Neutrophil (primary cell): ENCODE results near the gene LIG1.
A peak's percentile ranks its signal among the peaks of the same experiment; 100 is the strongest.

ENCODE experiments used
- H3K27ac ChIP-seq: fragments of 200-600 bp; sonication (generic); 2 replicates; pipeline ENCODE4 v1.5.1; 2016; ENCODE audit warnings: mild to moderate bottlenecking, moderate library complexity
- H3K27me3 ChIP-seq: fragments of 200-600 bp; sonication (generic); 2 replicates; pipeline ENCODE4 v1.6.0; 2016; ENCODE audit warnings: mild to moderate bottlenecking
- H3K36me3 ChIP-seq: fragments of 200-600 bp; sonication (generic); 2 replicates; pipeline ENCODE4 v1.5.1; 2017
- H3K4me1 ChIP-seq, 2 experiments: fragments of 200-600 bp in 1 of 2; sonication (generic) in 1 of 2; 1 replicate in 1 of 2; 2 replicates in 1 of 2; pipeline versions ENCODE4 v1.5.1 to v1.6.1; 2013 to 2016; ENCODE audit warnings: low read depth in 1 of 2, low read length in 1 of 2, mild to moderate bottlenecking in 1 of 2, moderate library complexity in 1 of 2; ENCODE audit not compliant: control insufficient read depth in 1 of 2, insufficient read depth in 1 of 2
- H3K4me3 ChIP-seq, 2 experiments: fragments of 200-600 bp in 1 of 2; sonication (generic) in 1 of 2; 1 replicate in 1 of 2; 2 replicates in 1 of 2; pipeline ENCODE4 v1.5.1; 2013 to 2016; ENCODE audit warnings: low read depth in 1 of 2, low read length in 1 of 2, mild to moderate bottlenecking in 1 of 2, moderate library complexity in 1 of 2
- H3K9me3 ChIP-seq: fragments of 200-600 bp; sonication (generic); 2 replicates; pipeline ENCODE4 v1.5.1; 2016
- CTCF ChIP-seq: fragments of 200-600 bp; sonication (generic); IDR thresholded peaks from 2 replicates; pipeline ENCODE4 v1.5.1; 2016; ENCODE audit warnings: antibody characterized with exemption

LIG1 gene

GRCh38 chr19:48206397-48207093 lies 36.4 kb upstream of the LIG1 start:
- Histone ChIP-seq H3K27me3 (no peaks in the 10 kb centered on the region), H3K9me3 (no peaks in the 10 kb centered on the region), H3K36me3 (peaks cover 27% of the 10 kb centered on the region), H3K27ac (peak overlapping the region; percentile 15), H3K4me1 (peaks cover 26 to 27% of the 10 kb centered on the region in 2 experiments), H3K4me3 (no peak overlapping the region)
- TF ChIP-seq CTCF = no peak

- no peak for TF ChIP-seq CTCF
- Histone ChIP-seq H3K9me3 (no peaks in the 10 kb centered on the region), H3K4me3 (peak overlapping the region; percentile 62 to 64), H3K27me3 (no peaks in the 10 kb centered on the region), H3K4me1 (peaks cover 26 to 27% of the 10 kb centered on the region in 2 experiments), H3K36me3 (peaks cover 10% of the 10 kb centered on the region), H3K27ac (peak overlapping the region; percentile 62)
These were observed 33.9 kb upstream of the LIG1 start for GRCh38 chr19:48203794-48204628.

GRCh38 chr19:48203222-48203793 lies 33.2 kb upstream of the LIG1 start:
- Histone ChIP-seq H3K36me3 (peaks cover 3% of the 10 kb centered on the region), H3K4me1 (peaks cover 26 to 27% of the 10 kb centered on the region in 2 experiments), H3K27ac (peak overlapping the region; percentile 62), H3K27me3 (no peaks in the 10 kb centered on the region), H3K4me3 (peak overlapping the region; percentile 62 to 64), H3K9me3 (no peaks in the 10 kb centered on the region)
- no peak for TF ChIP-seq CTCF

- TF ChIP-seq CTCF = no peak
- Histone ChIP-seq H3K9me3 (no peaks in the 10 kb centered on the region), H3K27ac (no peak overlapping the region), H3K4me1 (peaks cover 2 to 4% of the 10 kb centered on the region in 2 experiments), H3K36me3 (no peaks in the 10 kb centered on the region), H3K4me3 (no peak overlapping the region), H3K27me3 (peaks cover 6% of the 10 kb centered on the region)
These were observed 27.0 kb upstream of the LIG1 start for GRCh38 chr19:48196933-48197665.

- H3K27ac ChIP-seq = no peak overlapping the region
- peaks cover 6% of the 10 kb centered on the region for H3K27me3 ChIP-seq
- TF ChIP-seq CTCF = no peak
- no peak overlapping the region for H3K4me3 ChIP-seq
- peaks cover 5% of the 10 kb centered on the region for H3K36me3 ChIP-seq
- H3K4me1 ChIP-seq = peaks cover 0 to 4% of the 10 kb centered on the region in 2 experiments
- no peaks in the 10 kb centered on the region for H3K9me3 ChIP-seq
These were observed 26.2 kb upstream of the LIG1 start for GRCh38 chr19:48196321-48196763.
